ENCODE data around the gene TSSK6.

TSSK6 gene

GRCh38 chr19:19515642-19516519, 533 bp upstream of the TSSK6 start, which contains the start of gene NDUFA13:
NDUFA13 (plus strand) TSS chr19:19516225; CDS start chr19:19516239, 14 bp downstream.
- Histone ChIP-seq H3K9ac (peak within 1 kb of the TSS; percentile 83), H3K79me2 (peaks cover 39% of the 10 kb centered on the region), H3K4me1 (peaks cover 10% of the 10 kb centered on the region), H3K27ac (peak within 1 kb of the TSS; percentile 78), H3K4me3 (ENCODE audit: low read depth, low read length) (peak within 1 kb of the TSS; percentile 82), H3K9me3 (ENCODE audit: control insufficient read depth, low read length) (no peaks in the 10 kb centered on the region), H3K36me3 (ENCODE audit: control insufficient read depth, insufficient read depth, low read length) (no peaks in the 10 kb centered on the region), H3K27me3 (ENCODE audit: control insufficient read depth, insufficient read depth, low read length) (no peaks in the 10 kb centered on the region), H3K4me2 (ENCODE audit: low read length) (peak within 1 kb of the TSS; percentile 82), H2AFZ (peak within 1 kb of the TSS; percentile 92)
- TF ChIP-seq CTCF (IDR thresholded peaks at IDR 0.05) = no peak

- Histone ChIP-seq H2AFZ (no peak overlapping the region), H3K4me1 (peaks cover 10% of the 10 kb centered on the region), H3K4me3 (ENCODE audit: low read depth, low read length) (no peak overlapping the region), H3K9ac (no peak overlapping the region), H3K4me2 (ENCODE audit: low read length) (peak overlapping the region; percentile 35), H3K27me3 (ENCODE audit: control insufficient read depth, insufficient read depth, low read length) (no peaks in the 10 kb centered on the region), H3K9me3 (ENCODE audit: control insufficient read depth, low read length) (no peaks in the 10 kb centered on the region), H3K36me3 (ENCODE audit: control insufficient read depth, insufficient read depth, low read length) (no peaks in the 10 kb centered on the region), H3K79me2 (peaks cover 26% of the 10 kb centered on the region), H3K27ac (no peak overlapping the region)
- TF ChIP-seq CTCF (IDR thresholded peaks at IDR 0.05) = no peak
These were observed 1.1 kb downstream of the TSSK6 start for GRCh38 chr19:19514215-19514657.

GRCh38 chr19:19513682-19514081, 1.7 kb downstream of the TSSK6 start:
- Histone ChIP-seq H3K27me3 (ENCODE audit: control insufficient read depth, insufficient read depth, low read length) (no peaks in the 10 kb centered on the region), H3K27ac (no peak overlapping the region), H3K4me3 (ENCODE audit: low read depth, low read length) (no peak overlapping the region), H2AFZ (no peak overlapping the region), H3K4me1 (peaks cover 10% of the 10 kb centered on the region), H3K9ac (no peak overlapping the region), H3K36me3 (ENCODE audit: control insufficient read depth, insufficient read depth, low read length) (no peaks in the 10 kb centered on the region), H3K79me2 (peaks cover 23% of the 10 kb centered on the region), H3K4me2 (ENCODE audit: low read length) (peak overlapping the region; percentile 35), H3K9me3 (ENCODE audit: control insufficient read depth, low read length) (no peaks in the 10 kb centered on the region)
- TF ChIP-seq CTCF (IDR thresholded peaks at IDR 0.05) = no peak

GRCh38 chr19:19510432-19510831, 4.9 kb downstream of the TSSK6 start:
- Histone ChIP-seq H3K79me2 (peaks cover under 1% of the 10 kb centered on the region), H3K4me3 (ENCODE audit: low read depth, low read length) (no peak overlapping the region), H3K4me1 (peaks cover 1% of the 10 kb centered on the region), H3K27ac (no peak overlapping the region), H3K9me3 (ENCODE audit: control insufficient read depth, low read length) (no peaks in the 10 kb centered on the region), H3K27me3 (ENCODE audit: control insufficient read depth, insufficient read depth, low read length) (no peaks in the 10 kb centered on the region), H3K9ac (no peak overlapping the region), H2AFZ (no peak overlapping the region), H3K4me2 (ENCODE audit: low read length) (no peak overlapping the region), H3K36me3 (ENCODE audit: control insufficient read depth, insufficient read depth, low read length) (no peaks in the 10 kb centered on the region)
- TF ChIP-seq CTCF (IDR thresholded peaks at IDR 0.05) = no peak

All from parathyroid adenoma (tissue), 2 donors.